ENCODE measurements around the gene MYO3A.
"Not testable (repeated sequence)": the region's sequence is repeated elsewhere in the genome, so short reads cannot be mapped to it uniquely, and the experiment has no call there.

MYO3A gene

GRCh38 chr10:26093229-26093628 is 159.2 kb downstream of the MYO3A start:
- H3K9ac ChIP-seq (ENCODE audit: low read depth, low read length), result no peak overlapping the region
- H3K27me3 ChIP-seq (ENCODE audit: control insufficient read depth, insufficient read depth, low read length), result no peaks in the 10 kb centered on the region
- no peak overlapping the region for H3K4me3 ChIP-seq (ENCODE audit: low read depth, low read length)
- no peaks in the 10 kb centered on the region for H3K4me1 ChIP-seq (ENCODE audit: control insufficient read depth, insufficient read depth, low read length)
- H3K9me3 ChIP-seq (ENCODE audit: control insufficient read depth, insufficient read depth, low read length), result no peaks in the 10 kb centered on the region
- H3K36me3 ChIP-seq (ENCODE audit: control insufficient read depth, insufficient read depth, low read length), result no peaks in the 10 kb centered on the region

- Histone ChIP-seq H3K36me3 (ENCODE audit: control insufficient read depth, insufficient read depth, low read length) (no peaks in the 10 kb centered on the region), H3K27me3 (ENCODE audit: control insufficient read depth, insufficient read depth, low read length) (no peaks in the 10 kb centered on the region), H3K9ac (ENCODE audit: low read depth, low read length) (no peak overlapping the region), H3K9me3 (ENCODE audit: control insufficient read depth, insufficient read depth, low read length) (no peaks in the 10 kb centered on the region), H3K4me1 (ENCODE audit: control insufficient read depth, insufficient read depth, low read length) (no peaks in the 10 kb centered on the region), H3K4me3 (ENCODE audit: low read depth, low read length) (no peak overlapping the region)
Observed at GRCh38 chr10:26095781-26096180, 161.8 kb downstream of the MYO3A start.

GRCh38 chr10:26097549-26097948 is 163.5 kb downstream of the MYO3A start:
- not testable (repeated sequence) for H3K9me3 ChIP-seq (ENCODE audit: control insufficient read depth, insufficient read depth, low read length); H3K4me1 ChIP-seq (ENCODE audit: control insufficient read depth, insufficient read depth, low read length); H3K9ac ChIP-seq (ENCODE audit: low read depth, low read length); H3K27me3 ChIP-seq (ENCODE audit: control insufficient read depth, insufficient read depth, low read length); H3K36me3 ChIP-seq (ENCODE audit: control insufficient read depth, insufficient read depth, low read length); H3K4me3 ChIP-seq (ENCODE audit: low read depth, low read length)

- Histone ChIP-seq H3K27me3 (ENCODE audit: control insufficient read depth, insufficient read depth, low read length) (no peaks in the 10 kb centered on the region), H3K9ac (ENCODE audit: low read depth, low read length) (no peak overlapping the region), H3K9me3 (ENCODE audit: control insufficient read depth, insufficient read depth, low read length) (no peaks in the 10 kb centered on the region), H3K36me3 (ENCODE audit: control insufficient read depth, insufficient read depth, low read length) (no peaks in the 10 kb centered on the region), H3K4me1 (ENCODE audit: control insufficient read depth, insufficient read depth, low read length) (no peaks in the 10 kb centered on the region), H3K4me3 (ENCODE audit: low read depth, low read length) (no peak overlapping the region)
Observed at GRCh38 chr10:26112532-26112931, 178.5 kb downstream of the MYO3A start.

- Histone ChIP-seq H3K9ac (ENCODE audit: low read depth, low read length) (no peak overlapping the region), H3K27me3 (ENCODE audit: control insufficient read depth, insufficient read depth, low read length) (no peaks in the 10 kb centered on the region), H3K4me3 (ENCODE audit: low read depth, low read length) (no peak overlapping the region), H3K36me3 (ENCODE audit: control insufficient read depth, insufficient read depth, low read length) (no peaks in the 10 kb centered on the region), H3K9me3 (ENCODE audit: control insufficient read depth, insufficient read depth, low read length) (no peaks in the 10 kb centered on the region), H3K4me1 (ENCODE audit: control insufficient read depth, insufficient read depth, low read length) (no peaks in the 10 kb centered on the region)
Observed at GRCh38 chr10:26138613-26139012, 204.6 kb downstream of the MYO3A start.

GRCh38 chr10:26156019-26156418 is 222.0 kb downstream of the MYO3A start:
- Histone ChIP-seq H3K4me3 (ENCODE audit: low read depth, low read length) (no peak overlapping the region), H3K9me3 (ENCODE audit: control insufficient read depth, insufficient read depth, low read length) (no peaks in the 10 kb centered on the region), H3K36me3 (ENCODE audit: control insufficient read depth, insufficient read depth, low read length) (no peaks in the 10 kb centered on the region), H3K27me3 (ENCODE audit: control insufficient read depth, insufficient read depth, low read length) (no peaks in the 10 kb centered on the region), H3K4me1 (ENCODE audit: control insufficient read depth, insufficient read depth, low read length) (no peaks in the 10 kb centered on the region), H3K9ac (ENCODE audit: low read depth, low read length) (no peak overlapping the region)

GRCh38 chr10:26157734-26158133 is 223.7 kb downstream of the MYO3A start:
- peaks cover 3% of the 10 kb centered on the region for H3K4me1 ChIP-seq (ENCODE audit: control insufficient read depth, insufficient read depth, low read length)
- H3K27me3 ChIP-seq (ENCODE audit: control insufficient read depth, insufficient read depth, low read length), result no peaks in the 10 kb centered on the region
- no peaks in the 10 kb centered on the region for H3K36me3 ChIP-seq (ENCODE audit: control insufficient read depth, insufficient read depth, low read length)
- H3K9me3 ChIP-seq (ENCODE audit: control insufficient read depth, insufficient read depth, low read length), result no peaks in the 10 kb centered on the region
- no peak overlapping the region for H3K4me3 ChIP-seq (ENCODE audit: low read depth, low read length)
- no peak overlapping the region for H3K9ac ChIP-seq (ENCODE audit: low read depth, low read length)

GRCh38 chr10:26169466-26169865 is 235.4 kb downstream of the MYO3A start:
- Histone ChIP-seq H3K4me1 (ENCODE audit: control insufficient read depth, insufficient read depth, low read length) (peaks cover 24% of the 10 kb centered on the region), H3K4me3 (ENCODE audit: low read depth, low read length) (no peak overlapping the region), H3K27me3 (ENCODE audit: control insufficient read depth, insufficient read depth, low read length) (no peaks in the 10 kb centered on the region), H3K9ac (ENCODE audit: low read depth, low read length) (no peak overlapping the region), H3K36me3 (ENCODE audit: control insufficient read depth, insufficient read depth, low read length) (no peaks in the 10 kb centered on the region), H3K9me3 (ENCODE audit: control insufficient read depth, insufficient read depth, low read length) (no peaks in the 10 kb centered on the region)

GRCh38 chr10:26172131-26172530 is 238.1 kb downstream of the MYO3A start:
- no peaks in the 10 kb centered on the region for H3K27me3 ChIP-seq (ENCODE audit: control insufficient read depth, insufficient read depth, low read length)
- H3K9ac ChIP-seq (ENCODE audit: low read depth, low read length), result no peak overlapping the region
- no peaks in the 10 kb centered on the region for H3K9me3 ChIP-seq (ENCODE audit: control insufficient read depth, insufficient read depth, low read length)
- H3K36me3 ChIP-seq (ENCODE audit: control insufficient read depth, insufficient read depth, low read length), result no peaks in the 10 kb centered on the region
- peaks cover 24% of the 10 kb centered on the region for H3K4me1 ChIP-seq (ENCODE audit: control insufficient read depth, insufficient read depth, low read length)
- no peak overlapping the region for H3K4me3 ChIP-seq (ENCODE audit: low read depth, low read length)

- H3K9ac ChIP-seq (ENCODE audit: low read depth, low read length), result no peak overlapping the region
- peaks cover 21% of the 10 kb centered on the region for H3K4me1 ChIP-seq (ENCODE audit: control insufficient read depth, insufficient read depth, low read length)
- H3K36me3 ChIP-seq (ENCODE audit: control insufficient read depth, insufficient read depth, low read length), result no peaks in the 10 kb centered on the region
- H3K4me3 ChIP-seq (ENCODE audit: low read depth, low read length), result no peak overlapping the region
- no peaks in the 10 kb centered on the region for H3K9me3 ChIP-seq (ENCODE audit: control insufficient read depth, insufficient read depth, low read length)
- no peaks in the 10 kb centered on the region for H3K27me3 ChIP-seq (ENCODE audit: control insufficient read depth, insufficient read depth, low read length)
Observed at GRCh38 chr10:26173837-26174236, 239.8 kb downstream of the MYO3A start.

- Histone ChIP-seq H3K4me1 (ENCODE audit: control insufficient read depth, insufficient read depth, low read length) (no peaks in the 10 kb centered on the region), H3K27me3 (ENCODE audit: control insufficient read depth, insufficient read depth, low read length) (no peaks in the 10 kb centered on the region), H3K9me3 (ENCODE audit: control insufficient read depth, insufficient read depth, low read length) (no peaks in the 10 kb centered on the region), H3K9ac (ENCODE audit: low read depth, low read length) (no peak overlapping the region), H3K4me3 (ENCODE audit: low read depth, low read length) (no peak overlapping the region), H3K36me3 (ENCODE audit: control insufficient read depth, insufficient read depth, low read length) (no peaks in the 10 kb centered on the region)
Observed at GRCh38 chr10:26177341-26177740, 243.3 kb downstream of the MYO3A start.

- H3K4me1 ChIP-seq (ENCODE audit: control insufficient read depth, insufficient read depth, low read length), result no peaks in the 10 kb centered on the region
- H3K4me3 ChIP-seq (ENCODE audit: low read depth, low read length), result no peak overlapping the region
- no peaks in the 10 kb centered on the region for H3K9me3 ChIP-seq (ENCODE audit: control insufficient read depth, insufficient read depth, low read length)
- no peak overlapping the region for H3K9ac ChIP-seq (ENCODE audit: low read depth, low read length)
- no peaks in the 10 kb centered on the region for H3K36me3 ChIP-seq (ENCODE audit: control insufficient read depth, insufficient read depth, low read length)
- no peaks in the 10 kb centered on the region for H3K27me3 ChIP-seq (ENCODE audit: control insufficient read depth, insufficient read depth, low read length)
Observed at GRCh38 chr10:26194275-26194674, 260.2 kb downstream of the MYO3A start.

- no peak overlapping the region for H3K9ac ChIP-seq (ENCODE audit: low read depth, low read length)
- H3K36me3 ChIP-seq (ENCODE audit: control insufficient read depth, insufficient read depth, low read length), result no peaks in the 10 kb centered on the region
- no peak overlapping the region for H3K4me3 ChIP-seq (ENCODE audit: low read depth, low read length)
- no peaks in the 10 kb centered on the region for H3K27me3 ChIP-seq (ENCODE audit: control insufficient read depth, insufficient read depth, low read length)
- H3K9me3 ChIP-seq (ENCODE audit: control insufficient read depth, insufficient read depth, low read length), result no peaks in the 10 kb centered on the region
- H3K4me1 ChIP-seq (ENCODE audit: control insufficient read depth, insufficient read depth, low read length), result peaks cover 4% of the 10 kb centered on the region
Observed at GRCh38 chr10:26197248-26197647, 263.2 kb downstream of the MYO3A start.
